Amygdala (tissue), 56 donors: Measurements from ENCODE around the gene MAGI2.

Experiments
- DNase-seq, 56 donors: peaks; one replicate each; lab custom pipeline; 2025; lab: John Stamatoyannopoulos, UW

MAGI2 gene

GRCh38 chr7:78047800-78048199 lies 1405.7 kb downstream of the MAGI2 start:
- no peak for DNase-seq

- DNase-seq = no peak
These were observed 1410.3 kb downstream of the MAGI2 start for GRCh38 chr7:78043159-78043558.

- DNase-seq = no peak
These were observed 1412.0 kb downstream of the MAGI2 start for GRCh38 chr7:78041423-78041822.

- peak in 1 of 56 donors; percentile 11 for DNase-seq
These were observed 1413.4 kb downstream of the MAGI2 start for GRCh38 chr7:78039790-78040776.

- DNase-seq = no peak
These were observed 1414.9 kb downstream of the MAGI2 start for GRCh38 chr7:78038465-78039080.

GRCh38 chr7:78037603-78038002 lies 1415.9 kb downstream of the MAGI2 start:
- DNase-seq = no peak

GRCh38 chr7:78033410-78033809 lies 1420.1 kb downstream of the MAGI2 start:
- no peak for DNase-seq

GRCh38 chr7:78026492-78026891 lies 1427.0 kb downstream of the MAGI2 start:
- no peak for DNase-seq

- DNase-seq = no peak
These were observed 1428.9 kb downstream of the MAGI2 start for GRCh38 chr7:78024591-78024990.

GRCh38 chr7:78023191-78023590 lies 1430.3 kb downstream of the MAGI2 start:
- DNase-seq = no peak

GRCh38 chr7:78022165-78022564 lies 1431.3 kb downstream of the MAGI2 start:
- DNase-seq = no peak

- DNase-seq = no peak
These were observed 1432.6 kb downstream of the MAGI2 start for GRCh38 chr7:78020874-78021249.

- DNase-seq = peak in 39 of 56 donors; percentile 10 to 79 (median 44)
These were observed 1433.2 kb downstream of the MAGI2 start for GRCh38 chr7:78020136-78020873.

- peak in 55 of 56 donors; percentile 14 to 85 (median 67) for DNase-seq
These were observed 1433.9 kb downstream of the MAGI2 start for GRCh38 chr7:78019447-78020135.

GRCh38 chr7:78018641-78019446 lies 1434.6 kb downstream of the MAGI2 start:
- DNase-seq = peak in 12 of 56 donors; percentile 4 to 27 (median 16)

- DNase-seq = no peak
These were observed 1435.8 kb downstream of the MAGI2 start for GRCh38 chr7:78017591-78018100.

GRCh38 chr7:78015574-78016260 lies 1437.8 kb downstream of the MAGI2 start:
- DNase-seq = peak in 1 of 56 donors; percentile 12

GRCh38 chr7:78014401-78014800 lies 1439.1 kb downstream of the MAGI2 start:
- no peak for DNase-seq

GRCh38 chr7:78013386-78013785 lies 1440.1 kb downstream of the MAGI2 start:
- no peak for DNase-seq
